K562 (cell line): ENCODE measurements around the gene MYL12A. TPM values are rescaled to one million over a fixed set of nuclear protein-coding genes. Genes with fewer than 3 reads are reported as not detected.
A peak's percentile ranks its signal among the peaks of the same experiment; 100 is the strongest.

Source experiments
- CHD1 ChIP-seq: fragments of 200-600 bp; sonication (generic); IDR thresholded peaks from one replicate; pipeline ENCODE4 v1.6.1; 2012; ENCODE audit warnings: mild to moderate bottlenecking, moderate library complexity, low read length, inconsistent platforms
- EHMT2 ChIP-seq: fragments of 450-650 bp; IDR thresholded peaks from 2 replicates; pipeline ENCODE4 v1.6.1; 2018; ENCODE audit warnings: antibody characterized with exemption
- HMGN3 ChIP-seq: IDR thresholded peaks from 2 replicates; pipeline ENCODE4 v1.6.1; 2011; ENCODE audit warnings: borderline replicate concordance, low read depth, mild to moderate bottlenecking, mixed read lengths, low read length; ENCODE audit not compliant: insufficient read length; ENCODE audit errors: extremely low read depth
- L3MBTL2 ChIP-seq: fragments of 450-650 bp; IDR thresholded peaks from 2 replicates; pipeline ENCODE4 v1.6.1; 2016; ENCODE audit warnings: mild to moderate bottlenecking, moderate library complexity
- LEF1 ChIP-seq: fragments of 450-650 bp; IDR thresholded peaks from 2 replicates; pipeline ENCODE4 v1.6.1; 2016; ENCODE audit warnings: mild to moderate bottlenecking
- MTA1 ChIP-seq: fragments of 450-650 bp; IDR thresholded peaks from 2 replicates; pipeline ENCODE4 v1.6.1; 2017; ENCODE audit warnings: borderline replicate concordance
- NFIC ChIP-seq: fragments of 450-650 bp; IDR thresholded peaks from 2 replicates; pipeline ENCODE4 v1.6.1; 2017; ENCODE audit warnings: mild to moderate bottlenecking, inconsistent platforms
- NR4A1 ChIP-seq, 2 experiments: fragments of 250-450 bp in 1 of 2; fragments of 450-650 bp in 1 of 2; sonication (Bioruptor Pico) in 1 of 2; IDR thresholded peaks; 2 replicates each; pipeline versions ENCODE4 v1.4.0 to v1.6.1; 2016 to 2020; ENCODE audit warnings: mild to moderate bottlenecking in 2 of 2, missing compliant biosample characterization in 1 of 2, missing genetic modification characterization in 1 of 2, moderate library complexity in 1 of 2
- SNRNP70 ChIP-seq: fragments of 200-400 bp; formaldehyde crosslinking; optimal IDR thresholded peaks from 2 replicates; pipeline ENCODE3; 2017; ENCODE audit warnings: low read depth, low read length
- TSC22D4 ChIP-seq: fragments of 450-650 bp; IDR thresholded peaks from 2 replicates; pipeline ENCODE4 v1.6.1; 2016; ENCODE audit warnings: missing genetic modification characterization, missing biosample characterization, control low read depth
- ZFP36 ChIP-seq: fragments of 150-350 bp; IDR thresholded peaks from 2 replicates; pipeline ENCODE4 v1.6.1; 2018; ENCODE audit warnings: low read length, low read depth; ENCODE audit not compliant: partially characterized antibody
- ZNF24 ChIP-seq: fragments of 450-650 bp; IDR thresholded peaks from 2 replicates; pipeline ENCODE4 v1.6.1; 2016
- ZNF347 ChIP-seq: fragments of 450-650 bp; formaldehyde crosslinking; IDR thresholded peaks from 2 replicates; pipeline ENCODE4 v1.4.0; 2020; ENCODE audit warnings: low read depth, mild to moderate bottlenecking, moderate library complexity
- ZNF717 ChIP-seq: fragments of 250-450 bp; sonication (Bioruptor Pico); IDR thresholded peaks from 2 replicates; pipeline ENCODE4 v1.5.0; 2021
- ZZZ3 ChIP-seq: fragments of 450-650 bp; IDR thresholded peaks from 2 replicates; pipeline ENCODE4 v1.6.1; 2016; ENCODE audit warnings: antibody characterized with exemption, mild to moderate bottlenecking, moderate library complexity
- polyA plus RNA-seq, 8 experiments: library from polyadenylated mRNA; depleted of rRNA in 4 of 8; stranded (reverse) in 5 of 8; unstranded in 3 of 8; fragments of >200 nt; fragmentation: Nextera tagmentation in 2 of 8; fragmentation: Illumina TruSeq in 1 of 8; extraction: Ambion mirVana in 2 of 8; extraction: Trizol in 1 of 8; gene quantifications; 2 replicates each; pipeline versions ENCODE4 v1.2.1 to v1.2.3, GENCODE V29; 2011 to 2014; ENCODE audit warnings: inconsistent platforms in 1 of 8, missing spikeins in 1 of 8
- total RNA-seq, 7 experiments: library from RNA; depleted of rRNA in 6 of 7; stranded (reverse); fragments of >200 nt in 6 of 7; fragmentation: Illumina TruSeq in 2 of 7; extraction: Trizol in 2 of 7; gene quantifications; 2 replicates each; pipeline versions ENCODE4 v1.2.1 to v1.2.3, GENCODE V29; 2011 to 2021; ENCODE audit warnings: low replicate concordance in 1 of 7
- TF ChIP-seq, protein P1 (sequence below): sonication (generic); formaldehyde crosslinking; IDR thresholded peaks from 2 replicates; pipeline ENCODE4 v1.8.1; 2023; ENCODE audit warnings: mild to moderate bottlenecking, missing genetic modification reagents
- TF ChIP-seq, protein P2 (sequence below): fragments of 250-450 bp; sonication (Bioruptor Pico); IDR thresholded peaks from 2 replicates; pipeline ENCODE4 v1.5.0; 2021; ENCODE audit warnings: mild to moderate bottlenecking, borderline replicate concordance
- TF ChIP-seq, protein P3 (sequence below): fragments of 450-650 bp; IDR thresholded peaks from one replicate; pipeline ENCODE4 v1.6.1; 2018; ENCODE audit warnings: mild to moderate bottlenecking, moderate library complexity; ENCODE audit not compliant: partially characterized antibody
- TF ChIP-seq, protein P4 (sequence below): sonication (generic); formaldehyde crosslinking; IDR thresholded peaks from 2 replicates; pipeline ENCODE4 v1.8.1; 2022; ENCODE audit warnings: missing genetic modification reagents
- TF ChIP-seq, protein P5 (sequence below): fragments of 450-650 bp; IDR thresholded peaks from 2 replicates; pipeline ENCODE4 v1.6.1; 2016; ENCODE audit warnings: missing biosample characterization, missing genetic modification characterization

MYL12A gene
- total and polyA plus RNA-seq, 9 of the 15 experiments (the other 6 are each of a cell fraction or from before 2014, with no cell fraction given), result 308 to 1,031 (median 559) TPM

DNA sequence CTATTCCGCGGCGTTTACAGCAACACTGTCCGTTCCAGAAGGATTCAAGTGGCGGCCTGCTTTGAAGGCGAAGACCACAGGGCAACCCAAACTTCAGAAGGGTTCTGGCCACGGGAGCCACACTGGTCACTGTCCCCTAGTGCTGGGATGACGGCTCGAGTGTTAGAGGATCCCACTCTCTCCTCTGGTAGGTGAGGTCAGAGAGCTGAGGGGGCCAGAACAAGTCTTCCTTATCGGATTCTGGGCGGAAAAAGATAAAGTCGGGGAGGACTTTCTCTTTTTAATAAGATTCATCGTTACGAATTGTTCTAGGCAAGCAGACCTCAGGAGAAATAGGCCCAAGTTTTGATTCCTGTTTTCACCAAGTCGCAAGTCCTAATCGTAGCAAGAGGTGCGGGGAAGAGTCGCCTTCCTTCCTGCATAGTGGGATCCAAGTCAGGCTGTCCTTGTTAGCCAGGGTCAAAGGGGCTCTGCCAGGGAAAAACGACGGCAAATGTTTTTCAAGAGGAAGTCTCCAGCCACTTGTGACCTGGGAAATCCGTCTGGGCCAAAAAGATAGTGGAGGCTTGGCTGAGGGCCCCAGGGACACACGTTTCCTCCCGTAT lies 864 bp upstream of the MYL12A start (continued):
- TF ChIP-seq, protein P1, sequence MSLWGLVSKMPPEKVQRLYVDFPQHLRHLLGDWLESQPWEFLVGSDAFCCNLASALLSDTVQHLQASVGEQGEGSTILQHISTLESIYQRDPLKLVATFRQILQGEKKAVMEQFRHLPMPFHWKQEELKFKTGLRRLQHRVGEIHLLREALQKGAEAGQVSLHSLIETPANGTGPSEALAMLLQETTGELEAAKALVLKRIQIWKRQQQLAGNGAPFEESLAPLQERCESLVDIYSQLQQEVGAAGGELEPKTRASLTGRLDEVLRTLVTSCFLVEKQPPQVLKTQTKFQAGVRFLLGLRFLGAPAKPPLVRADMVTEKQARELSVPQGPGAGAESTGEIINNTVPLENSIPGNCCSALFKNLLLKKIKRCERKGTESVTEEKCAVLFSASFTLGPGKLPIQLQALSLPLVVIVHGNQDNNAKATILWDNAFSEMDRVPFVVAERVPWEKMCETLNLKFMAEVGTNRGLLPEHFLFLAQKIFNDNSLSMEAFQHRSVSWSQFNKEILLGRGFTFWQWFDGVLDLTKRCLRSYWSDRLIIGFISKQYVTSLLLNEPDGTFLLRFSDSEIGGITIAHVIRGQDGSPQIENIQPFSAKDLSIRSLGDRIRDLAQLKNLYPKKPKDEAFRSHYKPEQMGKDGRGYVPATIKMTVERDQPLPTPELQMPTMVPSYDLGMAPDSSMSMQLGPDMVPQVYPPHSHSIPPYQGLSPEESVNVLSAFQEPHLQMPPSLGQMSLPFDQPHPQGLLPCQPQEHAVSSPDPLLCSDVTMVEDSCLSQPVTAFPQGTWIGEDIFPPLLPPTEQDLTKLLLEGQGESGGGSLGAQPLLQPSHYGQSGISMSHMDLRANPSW, result 0 out of 2 replicates have a peak, but pooled peaks have one; percentile 70
- TF ChIP-seq ZNF347 (CRISPR knock-in tag) (no peak), ZFP36 (no peak), MTA1 (peak; percentile 79; the same call in 1 of the 2 replicates), TSC22D4 (no peak), L3MBTL2 (no peak), NR4A1 (CRISPR knock-in tag; IDR thresholded peaks at IDR 0.05) (no peak), NR4A1 (tag; IDR thresholded peaks at IDR 0.05) (no peak), HMGN3 (no peak), SNRNP70 (no peak), NFIC (no peak), CHD1 (peak; percentile 96), ZZZ3 (no peak), ZNF717 (no peak), EHMT2 (no peak), ZNF24 (peak; percentile 8; the same call in 1 of the 2 replicates), LEF1 (peak; percentile 94)
- TF ChIP-seq, protein P2, sequence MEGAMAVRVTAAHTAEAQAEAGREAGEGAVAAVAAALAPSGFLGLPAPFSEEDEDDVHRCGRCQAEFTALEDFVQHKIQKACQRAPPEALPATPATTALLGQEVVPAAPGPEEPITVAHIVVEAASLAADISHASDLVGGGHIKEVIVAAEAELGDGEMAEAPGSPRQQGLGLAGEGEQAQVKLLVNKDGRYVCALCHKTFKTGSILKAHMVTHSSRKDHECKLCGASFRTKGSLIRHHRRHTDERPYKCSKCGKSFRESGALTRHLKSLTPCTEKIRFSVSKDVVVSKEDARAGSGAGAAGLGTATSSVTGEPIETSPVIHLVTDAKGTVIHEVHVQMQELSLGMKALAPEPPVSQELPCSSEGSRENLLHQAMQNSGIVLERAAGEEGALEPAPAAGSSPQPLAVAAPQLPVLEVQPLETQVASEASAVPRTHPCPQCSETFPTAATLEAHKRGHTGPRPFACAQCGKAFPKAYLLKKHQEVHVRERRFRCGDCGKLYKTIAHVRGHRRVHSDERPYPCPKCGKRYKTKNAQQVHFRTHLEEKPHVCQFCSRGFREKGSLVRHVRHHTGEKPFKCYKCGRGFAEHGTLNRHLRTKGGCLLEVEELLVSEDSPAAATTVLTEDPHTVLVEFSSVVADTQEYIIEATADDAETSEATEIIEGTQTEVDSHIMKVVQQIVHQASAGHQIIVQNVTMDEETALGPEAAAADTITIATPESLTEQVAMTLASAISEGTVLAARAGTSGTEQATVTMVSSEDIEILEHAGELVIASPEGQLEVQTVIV (CRISPR knock-in tag), result no peak
- TF ChIP-seq, protein P3, sequence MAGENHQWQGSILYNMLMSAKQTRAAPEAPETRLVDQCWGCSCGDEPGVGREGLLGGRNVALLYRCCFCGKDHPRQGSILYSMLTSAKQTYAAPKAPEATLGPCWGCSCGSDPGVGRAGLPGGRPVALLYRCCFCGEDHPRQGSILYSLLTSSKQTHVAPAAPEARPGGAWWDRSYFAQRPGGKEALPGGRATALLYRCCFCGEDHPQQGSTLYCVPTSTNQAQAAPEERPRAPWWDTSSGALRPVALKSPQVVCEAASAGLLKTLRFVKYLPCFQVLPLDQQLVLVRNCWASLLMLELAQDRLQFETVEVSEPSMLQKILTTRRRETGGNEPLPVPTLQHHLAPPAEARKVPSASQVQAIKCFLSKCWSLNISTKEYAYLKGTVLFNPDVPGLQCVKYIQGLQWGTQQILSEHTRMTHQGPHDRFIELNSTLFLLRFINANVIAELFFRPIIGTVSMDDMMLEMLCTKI, result no peak
- TF ChIP-seq, protein P4, sequence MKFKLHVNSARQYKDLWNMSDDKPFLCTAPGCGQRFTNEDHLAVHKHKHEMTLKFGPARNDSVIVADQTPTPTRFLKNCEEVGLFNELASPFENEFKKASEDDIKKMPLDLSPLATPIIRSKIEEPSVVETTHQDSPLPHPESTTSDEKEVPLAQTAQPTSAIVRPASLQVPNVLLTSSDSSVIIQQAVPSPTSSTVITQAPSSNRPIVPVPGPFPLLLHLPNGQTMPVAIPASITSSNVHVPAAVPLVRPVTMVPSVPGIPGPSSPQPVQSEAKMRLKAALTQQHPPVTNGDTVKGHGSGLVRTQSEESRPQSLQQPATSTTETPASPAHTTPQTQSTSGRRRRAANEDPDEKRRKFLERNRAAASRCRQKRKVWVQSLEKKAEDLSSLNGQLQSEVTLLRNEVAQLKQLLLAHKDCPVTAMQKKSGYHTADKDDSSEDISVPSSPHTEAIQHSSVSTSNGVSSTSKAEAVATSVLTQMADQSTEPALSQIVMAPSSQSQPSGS (CRISPR knock-in tag), result no peak
- TF ChIP-seq, protein P5, sequence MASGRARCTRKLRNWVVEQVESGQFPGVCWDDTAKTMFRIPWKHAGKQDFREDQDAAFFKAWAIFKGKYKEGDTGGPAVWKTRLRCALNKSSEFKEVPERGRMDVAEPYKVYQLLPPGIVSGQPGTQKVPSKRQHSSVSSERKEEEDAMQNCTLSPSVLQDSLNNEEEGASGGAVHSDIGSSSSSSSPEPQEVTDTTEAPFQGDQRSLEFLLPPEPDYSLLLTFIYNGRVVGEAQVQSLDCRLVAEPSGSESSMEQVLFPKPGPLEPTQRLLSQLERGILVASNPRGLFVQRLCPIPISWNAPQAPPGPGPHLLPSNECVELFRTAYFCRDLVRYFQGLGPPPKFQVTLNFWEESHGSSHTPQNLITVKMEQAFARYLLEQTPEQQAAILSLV, result no peak
